ENCODE results near the gene GLIS1. TPM values are rescaled to one million over a fixed set of nuclear protein-coding genes. Genes with fewer than 3 reads are reported as not detected.

GLIS1 gene
- total and polyA plus RNA-seq, 2 experiments from 2014 or later, result 0.22 to 0.61 TPM

DNA sequence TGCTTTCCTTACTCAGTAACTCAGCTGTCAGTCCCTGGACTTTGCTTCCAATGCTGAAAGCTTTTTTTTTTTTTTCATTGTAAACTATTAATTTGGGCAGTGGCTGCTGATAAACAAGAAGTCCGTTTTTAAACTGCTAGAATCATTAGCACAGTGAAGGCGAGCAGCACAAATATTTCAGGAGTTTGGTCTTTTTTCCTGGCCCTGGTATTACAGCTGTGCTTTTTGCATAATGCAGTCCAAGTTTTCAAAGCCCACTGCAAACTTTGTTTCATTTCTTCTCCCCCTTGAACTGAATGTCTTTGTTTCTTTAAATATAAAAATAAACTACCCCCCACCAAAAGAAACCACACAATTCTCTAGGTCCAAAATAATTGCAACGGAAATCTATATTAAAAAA is 6.6 kb downstream of the GLIS1 start:
- no peaks in the 10 kb centered on the region for H3K79me2 ChIP-seq (ENCODE audit: insufficient read depth)
- no peaks in the 10 kb centered on the region for H3K36me3 ChIP-seq (ENCODE audit: low read depth)
- peak overlapping the region; percentile 66 for H3K4me2 ChIP-seq (ENCODE audit: unreplicated experiment)
- H3F3A ChIP-seq (ENCODE audit: insufficient read depth), result peaks cover 24% of the 10 kb centered on the region
- H3K9me2 ChIP-seq (ENCODE audit: insufficient read depth), result no peaks in the 10 kb centered on the region
- peaks cover 29% of the 10 kb centered on the region for H3K4me1 ChIP-seq (ENCODE audit: insufficient read depth)
- DNase-seq, result no peak
- H3K4me3 ChIP-seq, result peak overlapping the region; percentile 54
- WGBS, 2 experiments (ENCODE audit: low coverage in 1 of 2, low lambda C conversion rate in 2 of 2, missing lambda C conversion rate in 2 of 2), result 38 to 55% methylated on average over 3 of the region's 3 CpGs
- no peaks in the 10 kb centered on the region for H3K27me3 ChIP-seq (replicated peaks; ENCODE audit: insufficient read depth)
- no peaks in the 10 kb centered on the region for H3K9me3 ChIP-seq (ENCODE audit: low read depth)
- H4K20me1 ChIP-seq (ENCODE audit: insufficient read depth), result no peaks in the 10 kb centered on the region
- in situ Hi-C loops (cut with MboI), result no loop called here
- TF ChIP-seq EZH2 (IDR thresholded peaks at IDR 0.05; ENCODE audit: insufficient read depth, poor library complexity, severe bottlenecking) (no peak), EZH2phosphoT487 (IDR thresholded peaks at IDR 0.05; ENCODE audit: insufficient read depth, low read depth) (no peak)
- peak overlapping the region; percentile 90 for H3K27ac ChIP-seq
- peak overlapping the region; percentile 67 for H3K9ac ChIP-seq
- H2AFZ ChIP-seq, result no peak overlapping the region; the same call in 1 of the 2 replicates

DNA sequence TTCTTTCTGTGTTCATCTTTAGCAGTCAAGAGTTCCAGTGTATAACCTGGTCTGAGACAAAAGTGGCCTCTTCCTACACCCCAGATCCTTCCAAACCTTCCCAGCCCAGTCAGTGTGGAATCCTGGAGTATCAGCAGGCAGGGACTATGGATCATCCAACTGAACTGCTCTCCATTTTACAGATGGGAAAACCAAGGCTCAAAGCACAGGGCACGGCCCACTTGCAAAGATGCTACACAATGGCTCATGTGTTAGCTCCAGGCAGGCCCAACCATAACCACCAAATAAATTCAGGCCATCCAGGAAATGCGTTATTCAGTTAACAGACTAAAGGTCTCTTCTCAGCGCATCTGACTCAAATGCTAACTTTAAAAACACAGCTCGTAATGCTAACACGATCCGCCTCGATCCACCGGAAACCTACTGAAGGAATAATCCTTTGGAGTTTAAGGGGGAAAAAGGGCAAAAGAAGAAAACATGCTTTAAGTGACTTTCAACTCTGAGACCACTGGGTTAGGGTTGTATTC is 7.1 kb downstream of the GLIS1 start:
- no peak overlapping the region for H2AFZ ChIP-seq
- H3K36me3 ChIP-seq (ENCODE audit: low read depth), result no peaks in the 10 kb centered on the region
- no peaks in the 10 kb centered on the region for H3K79me2 ChIP-seq (ENCODE audit: insufficient read depth)
- no peak overlapping the region for H3K9ac ChIP-seq
- peaks cover 24% of the 10 kb centered on the region for H3F3A ChIP-seq (ENCODE audit: insufficient read depth)
- 97% methylated on average over 8 of the region's 8 CpGs for WGBS, 2 experiments (ENCODE audit: low coverage in 1 of 2, low lambda C conversion rate in 2 of 2, missing lambda C conversion rate in 2 of 2)
- no peaks in the 10 kb centered on the region for H3K27me3 ChIP-seq (replicated peaks; ENCODE audit: insufficient read depth)
- H3K4me1 ChIP-seq (ENCODE audit: insufficient read depth), result peaks cover 29% of the 10 kb centered on the region
- H3K4me2 ChIP-seq (ENCODE audit: unreplicated experiment), result peak overlapping the region; percentile 66
- H3K4me3 ChIP-seq, result no peak overlapping the region
- TF ChIP-seq EZH2 (IDR thresholded peaks at IDR 0.05; ENCODE audit: insufficient read depth, poor library complexity, severe bottlenecking), result no peak
- no peak for TF ChIP-seq EZH2phosphoT487 (IDR thresholded peaks at IDR 0.05; ENCODE audit: insufficient read depth, low read depth)
- H3K27ac ChIP-seq, result no peak overlapping the region
- H3K9me3 ChIP-seq (ENCODE audit: low read depth), result no peaks in the 10 kb centered on the region
- DNase-seq, result no peak
- H3K9me2 ChIP-seq (ENCODE audit: insufficient read depth), result no peaks in the 10 kb centered on the region
- in situ Hi-C loops (cut with MboI), result no loop called here
- H4K20me1 ChIP-seq (ENCODE audit: insufficient read depth), result no peaks in the 10 kb centered on the region

GRCh38 chr1:53731043-53731600 is 7.8 kb downstream of the GLIS1 start:
- Histone ChIP-seq H3K27me3 (replicated peaks; ENCODE audit: insufficient read depth) (no peaks in the 10 kb centered on the region), H3K9me3 (ENCODE audit: low read depth) (no peaks in the 10 kb centered on the region), H3K9me2 (ENCODE audit: insufficient read depth) (no peaks in the 10 kb centered on the region), H3K4me3 (no peak overlapping the region), H3K4me1 (ENCODE audit: insufficient read depth) (peaks cover 29% of the 10 kb centered on the region), H3K27ac (no peak overlapping the region), H3K4me2 (ENCODE audit: unreplicated experiment) (no peak overlapping the region), H3K9ac (no peak overlapping the region), H3F3A (ENCODE audit: insufficient read depth) (peaks cover 24% of the 10 kb centered on the region), H3K79me2 (ENCODE audit: insufficient read depth) (no peaks in the 10 kb centered on the region), H4K20me1 (ENCODE audit: insufficient read depth) (no peaks in the 10 kb centered on the region), H2AFZ (no peak overlapping the region), H3K36me3 (ENCODE audit: low read depth) (no peaks in the 10 kb centered on the region)
- 93 to 97% methylated on average over 10 of the region's 10 CpGs for WGBS, 2 experiments (ENCODE audit: low coverage in 1 of 2, low lambda C conversion rate in 2 of 2, missing lambda C conversion rate in 2 of 2)
- DNase-seq, result no peak
- no peak for TF ChIP-seq EZH2phosphoT487 (IDR thresholded peaks at IDR 0.05; ENCODE audit: insufficient read depth, low read depth)
- TF ChIP-seq EZH2 (IDR thresholded peaks at IDR 0.05; ENCODE audit: insufficient read depth, poor library complexity, severe bottlenecking), result no peak
- in situ Hi-C loops (cut with MboI), result no loop called here

GRCh38 chr1:53730224-53730865 is 8.6 kb downstream of the GLIS1 start:
- TF ChIP-seq EZH2phosphoT487 (IDR thresholded peaks at IDR 0.05; ENCODE audit: insufficient read depth, low read depth) (no peak), EZH2 (IDR thresholded peaks at IDR 0.05; ENCODE audit: insufficient read depth, poor library complexity, severe bottlenecking) (no peak)
- H3K27me3 ChIP-seq (replicated peaks; ENCODE audit: insufficient read depth), result no peaks in the 10 kb centered on the region
- H4K20me1 ChIP-seq (ENCODE audit: insufficient read depth), result no peaks in the 10 kb centered on the region
- 0 out of 2 replicates have a peak overlapping the region, but pooled peaks have one; percentile 13 for H2AFZ ChIP-seq
- H3K9ac ChIP-seq, result no peak overlapping the region
- in situ Hi-C loops (cut with MboI), result no loop called here
- H3K9me2 ChIP-seq (ENCODE audit: insufficient read depth), result no peaks in the 10 kb centered on the region
- H3K4me2 ChIP-seq (ENCODE audit: unreplicated experiment), result no peak overlapping the region
- H3K9me3 ChIP-seq (ENCODE audit: low read depth), result no peaks in the 10 kb centered on the region
- WGBS, 2 experiments (ENCODE audit: low coverage in 1 of 2, low lambda C conversion rate in 2 of 2, missing lambda C conversion rate in 2 of 2), result 82 to 83% methylated on average over 12 of the region's 12 CpGs
- no peak for DNase-seq
- H3F3A ChIP-seq (ENCODE audit: insufficient read depth), result peaks cover 24% of the 10 kb centered on the region
- H3K4me1 ChIP-seq (ENCODE audit: insufficient read depth), result peaks cover 29% of the 10 kb centered on the region
- H3K36me3 ChIP-seq (ENCODE audit: low read depth), result no peaks in the 10 kb centered on the region
- H3K27ac ChIP-seq, result no peak overlapping the region
- H3K4me3 ChIP-seq, result no peak overlapping the region
- no peaks in the 10 kb centered on the region for H3K79me2 ChIP-seq (ENCODE audit: insufficient read depth)

All from GM23248 (cell line).